Measurements from ENCODE around the gene VSIG10L. TPM values are rescaled to one million over a fixed set of nuclear protein-coding genes. Genes with fewer than 3 reads are reported as not detected.

The VSIG10L gene
- polyA plus RNA-seq, 1 donor (not counting 4 experiments of a cell fraction or from before 2014, with no cell fraction given), result 1.5 TPM

DNA sequence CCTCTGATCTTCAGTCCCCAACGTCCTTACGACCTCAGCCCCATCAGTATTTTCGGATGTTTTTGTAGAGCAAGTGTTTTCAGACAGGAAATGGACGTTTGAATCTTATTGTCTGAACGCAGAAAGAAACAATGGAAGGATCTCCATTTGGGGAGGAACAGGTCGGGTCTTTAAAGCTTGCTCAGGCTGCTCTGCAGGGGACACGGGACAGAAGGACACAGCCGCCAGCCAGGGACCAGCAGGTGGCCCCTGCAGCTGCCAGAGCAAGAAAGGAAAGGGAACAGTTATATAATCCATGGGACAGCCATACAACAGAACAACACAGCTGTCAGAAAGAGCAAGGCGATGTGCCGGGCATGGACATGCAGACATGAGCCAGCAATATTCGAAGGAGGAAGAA lies 49.0 kb downstream of the VSIG10L start:
- Histone ChIP-seq H2AFZ (ENCODE audit: control insufficient read depth, low read length) (no peak overlapping the region), H3K4me3 (ENCODE audit: control insufficient read depth in 2 of 3, extremely low read depth in 1 of 3, insufficient read depth in 2 of 3, low read depth in 1 of 3, low read length in 3 of 3) (no peak overlapping the region), H3K4me2 (ENCODE audit: control insufficient read depth, extremely low read depth, insufficient read depth, low read depth, low read length) (no peak overlapping the region), H4K20me1 (ENCODE audit: control insufficient read depth, extremely low read depth, insufficient read depth, low read length) (no peaks in the 10 kb centered on the region), H3K36me3 (ENCODE audit: control insufficient read depth in 2 of 2, extremely low read depth in 1 of 2, insufficient read depth in 2 of 2, low read length in 2 of 2) (no peaks in the 10 kb centered on the region), H3K9me3 (ENCODE audit: control insufficient read depth, low read depth, low read length) (no peaks in the 10 kb centered on the region), H3K79me2 (ENCODE audit: control insufficient read depth, insufficient read depth, low read length) (no peaks in the 10 kb centered on the region), H3K9me1 (ENCODE audit: control insufficient read depth, extremely low read depth, insufficient read depth, low read length) (no peaks in the 10 kb centered on the region), H3K4me1 (ENCODE audit: control insufficient read depth, extremely low read depth, insufficient read depth, low read length) (no peaks in the 10 kb centered on the region), H3K27me3 (ENCODE audit: control insufficient read depth, extremely low read depth, insufficient read depth, low read length) (peaks cover 10% of the 10 kb centered on the region), H3K9ac (ENCODE audit: control insufficient read depth, extremely low read depth, insufficient read depth, low read length) (no peak overlapping the region), H3K27ac (ENCODE audit: control insufficient read depth, insufficient read depth, low read length) (no peak overlapping the region)
- dilution Hi-C loops (cut with MboI; ENCODE audit: extremely low pct_ligation_motif_present, low sequenced_read_pairs), result no loop called here
- no peak for FAIRE-seq
- no peak for DNase-seq (ENCODE audit: low read depth, low spot score)
- TF ChIP-seq, protein P1, sequence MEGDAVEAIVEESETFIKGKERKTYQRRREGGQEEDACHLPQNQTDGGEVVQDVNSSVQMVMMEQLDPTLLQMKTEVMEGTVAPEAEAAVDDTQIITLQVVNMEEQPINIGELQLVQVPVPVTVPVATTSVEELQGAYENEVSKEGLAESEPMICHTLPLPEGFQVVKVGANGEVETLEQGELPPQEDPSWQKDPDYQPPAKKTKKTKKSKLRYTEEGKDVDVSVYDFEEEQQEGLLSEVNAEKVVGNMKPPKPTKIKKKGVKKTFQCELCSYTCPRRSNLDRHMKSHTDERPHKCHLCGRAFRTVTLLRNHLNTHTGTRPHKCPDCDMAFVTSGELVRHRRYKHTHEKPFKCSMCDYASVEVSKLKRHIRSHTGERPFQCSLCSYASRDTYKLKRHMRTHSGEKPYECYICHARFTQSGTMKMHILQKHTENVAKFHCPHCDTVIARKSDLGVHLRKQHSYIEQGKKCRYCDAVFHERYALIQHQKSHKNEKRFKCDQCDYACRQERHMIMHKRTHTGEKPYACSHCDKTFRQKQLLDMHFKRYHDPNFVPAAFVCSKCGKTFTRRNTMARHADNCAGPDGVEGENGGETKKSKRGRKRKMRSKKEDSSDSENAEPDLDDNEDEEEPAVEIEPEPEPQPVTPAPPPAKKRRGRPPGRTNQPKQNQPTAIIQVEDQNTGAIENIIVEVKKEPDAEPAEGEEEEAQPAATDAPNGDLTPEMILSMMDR (optimal IDR thresholded peaks at IDR 0.05 in 1 of 3, IDR thresholded peaks at IDR 0.05 in 1 of 3, conservative IDR thresholded peaks at IDR 0.05 in 1 of 3; ENCODE audit: extremely low read depth in 1 of 3, insufficient read depth in 2 of 3, low read length in 3 of 3), result no peak
- no peak for TF ChIP-seq EZH2 (IDR thresholded peaks at IDR 0.05; ENCODE audit: low read length)

DNA sequence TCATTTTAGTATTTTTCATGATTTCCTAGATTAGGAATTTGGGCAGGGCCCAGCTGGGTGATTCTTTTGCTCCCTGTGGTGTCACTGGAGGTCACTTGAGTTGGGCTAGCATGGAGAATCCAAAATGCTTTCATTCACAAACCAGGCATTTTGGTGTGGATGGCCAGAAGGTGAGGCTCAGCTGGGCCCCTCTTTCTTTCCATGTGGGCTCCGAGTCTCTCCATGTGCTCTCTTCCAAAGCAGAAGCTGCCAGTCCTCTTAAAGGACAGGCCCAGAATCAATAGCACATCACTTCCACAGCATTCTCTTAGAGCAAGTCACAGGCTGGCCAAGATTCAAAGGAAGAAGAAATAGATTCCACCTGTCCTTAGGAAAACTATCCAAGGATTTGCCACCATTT lies 52.3 kb downstream of the VSIG10L start:
- H3K27me3 ChIP-seq (ENCODE audit: control insufficient read depth, extremely low read depth, insufficient read depth, low read length), result no peaks in the 10 kb centered on the region
- FAIRE-seq, result no peak
- no peak overlapping the region for H3K27ac ChIP-seq (ENCODE audit: control insufficient read depth, insufficient read depth, low read length)
- no peak for TF ChIP-seq EZH2 (IDR thresholded peaks at IDR 0.05; ENCODE audit: low read length)
- TF ChIP-seq, protein P1 (optimal IDR thresholded peaks at IDR 0.05 in 1 of 3, IDR thresholded peaks at IDR 0.05 in 1 of 3, conservative IDR thresholded peaks at IDR 0.05 in 1 of 3; ENCODE audit: extremely low read depth in 1 of 3, insufficient read depth in 2 of 3, low read length in 3 of 3), result no peak
- no peaks in the 10 kb centered on the region for H3K36me3 ChIP-seq (ENCODE audit: control insufficient read depth in 2 of 2, extremely low read depth in 1 of 2, insufficient read depth in 2 of 2, low read length in 2 of 2)
- no peak overlapping the region for H3K4me2 ChIP-seq (ENCODE audit: control insufficient read depth, extremely low read depth, insufficient read depth, low read depth, low read length)
- DNase-seq (ENCODE audit: low read depth, low spot score), result no peak
- H3K9me3 ChIP-seq (ENCODE audit: control insufficient read depth, low read depth, low read length), result no peaks in the 10 kb centered on the region
- no peaks in the 10 kb centered on the region for H3K9me1 ChIP-seq (ENCODE audit: control insufficient read depth, extremely low read depth, insufficient read depth, low read length)
- H3K9ac ChIP-seq (ENCODE audit: control insufficient read depth, extremely low read depth, insufficient read depth, low read length), result no peak overlapping the region
- H3K4me1 ChIP-seq (ENCODE audit: control insufficient read depth, extremely low read depth, insufficient read depth, low read length), result no peaks in the 10 kb centered on the region
- H4K20me1 ChIP-seq (ENCODE audit: control insufficient read depth, extremely low read depth, insufficient read depth, low read length), result no peaks in the 10 kb centered on the region
- dilution Hi-C loops (cut with MboI; ENCODE audit: extremely low pct_ligation_motif_present, low sequenced_read_pairs), result no loop called here
- no peaks in the 10 kb centered on the region for H3K79me2 ChIP-seq (ENCODE audit: control insufficient read depth, insufficient read depth, low read length)
- no peak overlapping the region for H2AFZ ChIP-seq (ENCODE audit: control insufficient read depth, low read length)
- no peak overlapping the region for H3K4me3 ChIP-seq (ENCODE audit: control insufficient read depth in 2 of 3, extremely low read depth in 1 of 3, insufficient read depth in 2 of 3, low read depth in 1 of 3, low read length in 3 of 3)

Measured in keratinocyte (primary cell).